ENCODE measurements around the gene TH.

TH gene

DNA sequence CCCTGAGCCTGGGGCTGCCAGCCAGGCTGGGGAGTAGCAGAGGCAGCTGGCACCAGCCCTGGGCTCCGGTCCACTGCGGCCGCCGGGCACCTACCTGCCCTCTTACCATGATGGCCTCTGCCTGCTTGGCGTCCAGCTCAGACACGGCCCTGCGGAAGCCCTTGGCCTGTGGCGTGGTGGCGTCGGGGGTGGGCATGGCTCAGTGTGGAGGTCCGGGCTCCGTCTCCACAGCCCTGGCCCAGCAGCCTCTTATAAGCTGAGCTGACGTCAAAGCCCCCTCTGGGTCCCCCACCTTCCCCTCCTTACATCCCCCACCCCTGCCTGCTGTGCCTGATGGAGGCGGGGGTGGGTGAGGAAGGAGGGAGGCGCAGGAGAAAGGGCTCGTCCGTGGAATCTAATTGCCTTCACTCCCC lies at the start of gene TH:
TSS of gene TH (minus strand) at position 225 of the 413 bp plus-strand sequence. CDS start at position 196, 29 bp downstream.
- no peak for DNase-seq

- no peak for DNase-seq
Measured at GRCh38 chr11:2221024-2221423, 49.4 kb upstream of the TH start.

GRCh38 chr11:2220173-2220771 lies 48.7 kb upstream of the TH start:
- no peak for DNase-seq

GRCh38 chr11:2219318-2220017 lies 47.9 kb upstream of the TH start:
- no peak for DNase-seq

DNA sequence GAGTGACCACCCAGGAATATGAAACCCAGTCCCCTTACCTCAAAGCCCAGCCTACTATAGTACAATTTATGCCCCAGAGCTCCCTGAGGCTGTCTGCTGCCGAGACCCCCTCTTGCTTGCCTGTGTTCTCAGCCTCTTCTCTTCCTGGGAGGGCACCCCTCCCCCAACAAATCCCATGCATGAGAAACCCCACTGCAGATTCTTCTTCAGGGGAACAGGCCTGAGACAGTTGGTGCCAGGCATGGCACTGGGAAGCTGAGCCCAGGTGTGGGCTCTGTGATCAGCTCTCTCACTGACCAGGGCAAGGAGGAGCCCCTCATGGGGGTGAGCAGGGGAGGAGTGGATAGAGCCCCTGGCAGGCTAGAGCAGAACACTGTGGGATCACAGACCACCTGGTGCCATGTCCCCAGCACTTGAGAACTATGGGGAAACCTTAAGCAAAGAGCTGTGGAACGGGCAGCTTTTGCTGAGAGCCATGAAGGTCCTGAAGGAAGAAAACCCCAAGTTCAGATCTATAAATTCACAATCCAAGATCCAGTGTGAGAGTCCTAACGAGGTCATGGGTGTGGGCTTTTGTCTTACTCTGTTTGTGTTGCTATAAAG lies 46.5 kb upstream of the TH start:
- DNase-seq: no peak

DNA sequence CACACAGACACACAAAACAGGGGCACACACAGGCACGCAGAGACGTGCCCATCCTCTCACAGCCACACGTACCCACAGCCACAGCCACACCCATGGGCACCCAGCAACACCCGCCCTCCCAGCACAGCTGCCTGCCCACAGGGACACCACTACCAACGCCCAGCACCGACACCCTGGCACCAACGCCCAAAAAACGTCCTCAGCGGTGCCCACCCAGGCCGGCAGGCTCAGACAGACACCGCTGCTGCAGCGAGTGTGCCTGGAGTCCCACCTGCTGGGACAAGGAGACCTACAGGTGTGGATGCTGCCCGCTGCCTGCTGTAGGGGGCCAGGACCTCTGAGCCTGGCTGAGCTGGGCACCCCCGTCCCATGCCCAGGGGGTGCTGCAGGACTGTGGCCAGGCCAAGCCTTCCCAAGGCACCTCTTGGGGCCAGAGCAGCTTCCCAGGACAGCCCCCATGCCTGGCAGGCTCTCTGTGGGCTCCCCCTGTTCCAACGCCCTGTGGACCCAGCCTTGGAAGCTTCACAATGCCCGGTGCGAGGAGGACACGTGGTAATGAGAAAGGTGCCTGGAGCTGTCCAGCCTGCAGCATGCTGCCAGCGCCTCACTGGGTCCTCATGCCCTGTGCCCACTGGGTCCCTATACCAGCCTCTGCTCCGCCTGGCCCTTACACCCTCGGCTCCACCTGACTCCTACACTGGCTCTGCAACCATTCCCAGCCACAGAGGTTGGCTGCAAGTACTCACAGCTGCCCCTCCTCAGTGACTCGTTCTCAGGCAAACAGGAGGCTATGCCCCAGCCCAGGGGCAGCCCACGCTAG lies 45.8 kb upstream of the TH start:
- peak; percentile 6 for DNase-seq

GRCh38 chr11:2216400-2217064 lies 44.9 kb upstream of the TH start:
- no peak for DNase-seq

DNA sequence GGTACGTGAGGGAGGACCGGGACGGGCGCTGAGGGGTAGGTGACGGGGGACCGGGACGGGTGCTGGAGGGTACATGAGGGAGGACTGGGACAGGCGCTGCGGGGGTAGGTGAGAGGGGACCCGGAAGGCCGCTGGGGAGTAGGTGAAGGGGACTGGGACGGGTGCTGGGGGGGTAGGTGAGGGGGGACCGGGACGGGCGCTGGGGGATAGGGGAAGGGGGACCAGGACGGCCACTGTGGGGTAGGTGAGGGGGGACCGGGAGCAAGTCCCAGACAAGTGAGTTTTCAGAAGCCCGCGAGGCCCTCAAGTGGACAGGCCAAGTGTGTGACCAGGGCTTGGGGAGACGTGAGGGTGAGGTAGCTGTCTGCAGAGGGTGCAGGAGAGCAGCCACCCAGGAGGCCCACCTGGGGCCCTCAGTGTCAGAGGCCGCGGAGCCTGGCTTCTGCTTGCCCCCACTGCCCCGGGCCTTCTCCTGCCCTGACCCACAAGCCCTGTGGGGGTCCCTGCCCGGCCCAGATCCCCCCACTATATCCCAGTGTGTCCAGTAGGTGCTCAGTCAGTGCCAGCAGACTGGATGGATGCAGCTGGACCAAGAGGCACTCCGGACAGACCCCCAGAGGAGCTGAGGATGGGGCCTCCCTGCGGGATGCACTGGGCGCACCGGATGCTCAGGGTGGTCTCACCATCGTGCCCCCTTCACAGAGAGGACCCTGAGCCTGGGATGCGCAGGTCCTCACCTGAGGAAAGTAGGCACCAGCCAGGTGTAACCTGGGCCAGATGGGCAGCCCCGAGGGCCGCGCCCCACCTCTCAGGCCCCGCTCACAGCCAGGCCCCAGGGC lies 44.2 kb upstream of the TH start:
- DNase-seq: no peak

GRCh38 chr11:2215230-2215560 lies 43.6 kb upstream of the TH start:
- no peak for DNase-seq

DNA sequence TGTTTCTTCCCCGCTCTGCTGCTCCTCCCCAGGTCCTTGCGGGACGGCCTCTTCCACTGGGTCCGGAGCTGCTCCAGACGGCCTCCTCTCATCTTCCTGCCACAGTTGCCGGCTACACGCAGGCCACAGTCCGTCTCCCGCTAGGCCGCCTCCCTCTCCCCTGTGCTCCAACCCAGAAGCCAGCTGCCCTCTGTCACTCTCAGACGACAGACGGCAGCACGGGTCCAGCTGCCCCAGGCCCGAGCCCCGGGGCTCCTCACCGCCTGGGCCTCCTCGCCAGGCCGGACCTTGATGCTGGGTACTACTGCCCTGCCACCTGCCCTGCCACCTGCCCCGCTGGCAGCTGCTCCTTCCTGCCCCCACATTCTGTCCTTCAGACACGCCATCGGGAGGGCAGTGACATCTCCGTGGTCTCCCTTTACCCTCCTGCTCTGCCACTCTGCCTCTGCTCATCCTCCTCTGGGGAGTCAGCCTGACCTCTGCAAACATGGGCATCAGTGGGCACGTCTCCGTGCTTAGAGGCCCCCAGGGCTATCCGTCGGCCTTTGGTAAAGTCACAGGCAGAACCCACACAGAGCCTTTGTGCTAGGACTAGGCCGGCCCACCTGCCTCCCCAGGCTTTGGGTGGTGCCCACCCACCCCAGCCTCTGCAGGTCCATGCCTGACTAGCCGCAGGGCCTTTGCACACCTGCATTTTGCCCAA lies 43.1 kb upstream of the TH start:
- peak; percentile 6 for DNase-seq

- no peak for DNase-seq
Measured at GRCh38 chr11:2213890-2214526, 42.4 kb upstream of the TH start.

- peak; percentile 7 for DNase-seq
Measured at GRCh38 chr11:2213384-2213842, 41.8 kb upstream of the TH start.

GRCh38 chr11:2212411-2213251 lies 41.0 kb upstream of the TH start:
- DNase-seq: peak; percentile 5

DNA sequence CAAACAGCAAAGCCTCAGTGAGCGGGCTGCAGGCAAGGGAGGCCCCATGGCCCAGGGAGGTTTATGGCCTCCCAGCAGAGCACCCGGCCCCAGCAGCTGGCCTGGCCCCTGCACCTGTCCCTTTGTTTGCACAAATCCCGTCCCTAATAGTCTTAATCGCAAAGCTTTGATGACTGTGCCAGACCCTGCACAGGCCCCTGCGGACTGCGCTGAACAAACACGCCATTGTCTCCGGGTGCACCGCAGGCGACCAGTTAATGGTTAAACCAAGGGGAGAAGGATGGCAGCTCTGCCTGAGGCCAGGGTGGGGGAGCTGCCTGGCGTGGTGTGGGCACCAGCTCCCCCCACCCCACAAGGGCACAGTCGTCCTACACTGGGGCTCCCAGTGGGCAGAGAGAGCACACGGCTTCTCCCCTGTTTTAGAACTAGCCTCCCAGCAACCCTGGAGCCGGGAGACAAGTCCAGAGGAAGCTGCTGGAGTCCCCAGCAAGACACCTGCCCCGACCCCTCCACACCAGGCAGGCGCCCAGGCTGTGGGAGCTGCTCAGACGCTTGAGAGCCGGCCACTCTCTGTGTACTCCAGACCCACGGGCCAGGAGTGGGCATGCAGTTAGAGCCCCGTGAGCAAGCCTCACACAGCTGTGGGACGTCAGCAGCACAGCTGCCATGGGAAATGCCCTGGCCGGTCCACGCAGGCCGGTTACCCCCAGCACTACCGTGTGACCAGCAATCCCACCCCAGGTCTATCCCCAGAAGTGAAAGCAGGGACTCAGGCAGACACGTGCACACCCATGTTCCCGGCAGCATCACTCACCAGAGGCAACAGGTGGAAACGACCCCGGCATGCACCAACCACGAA lies 39.7 kb upstream of the TH start:
- peak; percentile 1 for DNase-seq

DNA sequence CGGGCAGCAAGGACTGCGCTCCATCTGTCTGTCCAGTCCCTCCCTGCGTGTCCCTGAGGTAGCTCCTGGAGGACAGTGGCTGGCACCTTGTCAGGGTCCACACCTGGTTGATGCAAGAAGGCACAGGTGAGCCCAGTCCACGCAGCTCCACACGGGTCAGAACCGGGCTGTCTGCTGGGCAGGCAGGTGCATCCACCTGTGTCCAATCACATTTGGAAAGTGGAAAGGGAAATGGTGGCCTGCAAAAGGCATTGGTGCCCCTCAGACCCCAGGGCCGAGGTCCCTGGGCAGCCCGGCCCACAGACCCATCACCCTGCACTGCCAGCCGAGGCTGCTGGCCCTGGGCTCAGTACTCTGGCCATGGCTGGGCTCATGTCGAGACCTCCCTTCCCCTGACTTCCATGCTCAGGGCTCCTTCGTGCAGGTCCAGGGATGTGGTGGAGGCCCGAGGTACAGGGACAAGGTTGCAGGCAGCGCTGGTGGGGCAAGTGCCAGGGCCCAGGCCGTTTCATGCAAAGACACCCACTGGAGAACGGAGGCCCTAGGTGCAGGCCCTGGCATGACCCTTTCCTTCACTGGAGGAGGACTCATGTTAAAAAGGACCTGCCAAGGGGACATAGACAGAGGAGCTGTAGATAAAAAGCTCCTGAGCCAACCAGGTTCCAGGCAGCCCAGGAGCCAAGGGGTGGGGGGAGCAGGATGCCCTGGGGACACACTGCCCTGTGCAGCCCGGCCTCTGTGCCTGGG lies 38.9 kb upstream of the TH start:
- DNase-seq: peak; percentile 4

GRCh38 chr11:2209900-2210321 lies 38.3 kb upstream of the TH start:
- DNase-seq: no peak

DNA sequence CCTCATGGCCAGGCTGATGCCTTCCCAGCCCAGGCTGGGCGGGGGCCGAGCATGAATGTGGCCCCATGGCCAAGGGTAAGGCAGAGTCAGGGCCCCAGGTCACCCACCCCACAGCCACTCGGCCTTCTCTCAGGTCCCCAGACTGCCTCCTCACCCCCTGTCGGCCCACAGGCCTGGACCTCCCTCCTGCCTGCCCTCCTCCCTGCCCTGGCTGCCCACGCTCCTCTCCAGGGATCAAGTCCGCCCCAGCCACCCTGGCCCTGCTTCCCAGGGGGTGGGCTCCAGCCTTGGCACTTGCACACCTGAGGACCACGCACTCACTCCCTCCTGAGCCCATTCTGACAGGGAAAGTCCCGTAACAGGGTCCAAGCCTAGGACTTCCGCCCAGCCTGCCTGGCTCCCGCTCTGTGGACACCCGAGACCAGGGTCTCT lies 37.8 kb upstream of the TH start:
- peak; percentile 4 for DNase-seq
